GM19328 (cell line): ENCODE measurements around the gene SYPL2.
"Not testable (repeated sequence)": the region's sequence is repeated elsewhere in the genome, so short reads cannot be mapped to it uniquely, and the experiment has no call there.

ENCODE experiments used
- ATAC-seq: cut with Tn5 transposase; IDR thresholded peaks from one replicate; pipeline ENCODE4 v1.9.1; 2021; ENCODE audit warnings: mild to moderate bottlenecking, moderate library complexity; ENCODE audit not compliant: unreplicated experiment

The SYPL2 gene

DNA sequence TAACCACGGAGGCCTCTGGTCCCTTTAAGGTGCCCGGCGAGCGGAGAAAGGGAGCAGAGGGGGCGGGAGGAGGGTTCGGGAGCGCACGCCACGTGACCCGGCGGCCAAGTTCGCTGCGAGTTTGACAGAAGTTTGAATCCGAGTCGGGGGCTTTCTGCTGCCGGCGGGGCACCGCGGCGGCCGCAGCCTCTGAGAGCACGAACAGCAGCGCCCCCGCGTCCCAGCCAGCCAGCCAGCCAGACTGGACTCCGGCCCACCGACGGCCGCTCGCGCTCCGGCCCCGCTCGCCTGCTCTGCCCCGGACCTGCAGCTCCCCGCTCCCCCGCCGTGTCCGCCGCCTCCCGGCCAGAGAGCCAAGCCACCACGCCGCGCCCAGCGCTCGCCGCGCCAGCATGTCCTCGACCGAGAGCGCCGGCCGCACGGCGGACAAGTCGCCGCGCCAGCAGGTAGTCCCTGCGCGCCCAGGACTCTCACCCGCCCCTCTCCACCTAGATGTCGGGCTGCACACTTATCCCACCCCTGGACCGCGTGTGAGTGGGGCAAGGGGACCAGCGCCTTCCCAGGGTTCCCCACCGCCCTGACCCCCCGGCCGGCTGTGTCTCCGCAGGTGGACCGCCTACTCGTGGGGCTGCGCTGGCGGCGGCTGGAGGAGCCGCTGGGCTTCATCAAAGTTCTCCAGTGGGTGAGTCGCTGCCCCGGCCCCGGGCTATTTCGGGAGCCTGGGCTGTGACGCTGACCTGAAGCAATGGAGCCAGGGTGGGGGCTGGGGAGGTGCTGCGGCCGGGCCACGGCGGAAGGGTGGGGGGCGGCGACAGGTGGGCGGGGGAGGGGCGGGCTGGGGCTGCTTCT lies at the start of gene SYPL2:
Gene SYPL2 (plus strand): TSS at position 95 of the 849 bp plus-strand sequence. CDS start 298 bp downstream, at position 393.
- ATAC-seq, result no peak

- ATAC-seq, result no peak
Observed at GRCh38 chr1:109423498-109423897, 42.8 kb upstream of the SYPL2 start.

DNA sequence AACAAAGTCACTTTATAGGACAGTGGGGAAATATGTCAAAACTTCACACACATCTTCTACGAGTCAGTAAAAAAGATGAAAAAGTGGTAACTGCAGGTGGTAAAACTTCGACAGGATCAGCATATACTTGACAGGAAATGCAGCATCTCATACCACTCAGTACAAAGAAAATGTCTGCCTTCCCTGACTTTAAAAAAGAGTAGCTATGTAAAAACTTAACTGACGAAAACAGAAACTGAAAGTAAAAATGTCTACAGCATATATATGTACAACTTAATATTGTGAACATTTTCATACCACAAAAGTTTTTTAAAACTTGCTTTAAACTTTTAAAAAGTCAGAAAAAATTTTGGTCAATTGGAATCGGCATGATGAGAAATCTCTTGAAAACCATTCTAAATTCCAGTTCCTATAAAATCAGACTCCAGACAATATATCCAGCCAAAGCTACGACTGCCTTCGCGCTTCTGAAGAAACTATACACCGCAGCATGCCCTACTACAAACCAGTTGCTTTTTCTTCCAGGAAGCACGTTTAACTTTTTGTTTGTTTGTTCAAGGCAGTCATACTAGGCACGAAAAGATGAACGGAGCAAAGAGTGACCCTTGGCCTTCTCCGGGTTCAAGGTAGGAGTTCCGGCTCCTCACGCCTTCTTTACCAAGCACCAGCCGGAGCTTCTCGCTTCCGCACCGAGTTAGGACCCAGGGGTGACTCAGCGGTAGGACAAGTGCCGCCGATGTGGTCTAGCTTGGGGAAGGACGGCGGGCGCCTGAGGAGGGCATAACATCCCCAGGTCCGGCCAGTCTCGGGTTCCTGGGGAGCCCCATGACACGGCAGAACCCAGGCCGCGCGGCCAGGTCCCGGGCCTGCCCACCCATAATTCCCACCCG lies 40.7 kb upstream of the SYPL2 start:
- ATAC-seq, result peak; percentile 11

- peak; percentile 97 for ATAC-seq
Observed at GRCh38 chr1:109426281-109427170, 39.8 kb upstream of the SYPL2 start, which contains the start of gene PSMA5. Gene PSMA5, minus strand, starts transcription at chr1:109426448. Its CDS starts 118 bp downstream, at chr1:109426330.

GRCh38 chr1:109427171-109427467 lies 39.2 kb upstream of the SYPL2 start:
- no peak for ATAC-seq

GRCh38 chr1:109432336-109432735 lies 34.0 kb upstream of the SYPL2 start:
- no peak for ATAC-seq

GRCh38 chr1:109433322-109433721 lies 33.0 kb upstream of the SYPL2 start:
- no peak for ATAC-seq

- ATAC-seq, result no peak
Observed at GRCh38 chr1:109434484-109434883, 31.9 kb upstream of the SYPL2 start.

DNA sequence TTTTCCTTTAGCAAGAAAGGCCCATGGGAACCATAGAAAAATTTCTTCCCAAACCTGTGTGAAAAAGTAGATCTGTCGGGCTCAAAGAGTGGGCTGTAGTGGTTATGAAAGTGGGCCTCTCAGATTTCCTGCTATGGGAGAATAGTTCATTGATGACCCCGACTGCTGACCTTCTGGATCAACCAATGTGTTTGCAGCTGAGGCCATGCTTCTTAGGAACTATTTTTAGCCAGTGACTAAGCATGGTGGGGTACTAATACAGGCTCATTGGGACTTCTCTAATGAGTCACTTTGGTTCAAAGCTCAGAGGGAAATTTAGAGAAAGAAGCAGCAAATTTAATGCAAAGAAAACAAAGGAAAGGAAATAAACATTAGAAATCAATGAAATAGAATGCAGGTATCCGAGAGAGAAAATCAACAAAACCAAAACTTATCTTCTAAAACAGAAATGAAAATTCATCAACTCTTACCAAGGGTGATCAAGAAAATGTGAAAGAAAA lies 27.5 kb upstream of the SYPL2 start:
- ATAC-seq, result no peak

DNA sequence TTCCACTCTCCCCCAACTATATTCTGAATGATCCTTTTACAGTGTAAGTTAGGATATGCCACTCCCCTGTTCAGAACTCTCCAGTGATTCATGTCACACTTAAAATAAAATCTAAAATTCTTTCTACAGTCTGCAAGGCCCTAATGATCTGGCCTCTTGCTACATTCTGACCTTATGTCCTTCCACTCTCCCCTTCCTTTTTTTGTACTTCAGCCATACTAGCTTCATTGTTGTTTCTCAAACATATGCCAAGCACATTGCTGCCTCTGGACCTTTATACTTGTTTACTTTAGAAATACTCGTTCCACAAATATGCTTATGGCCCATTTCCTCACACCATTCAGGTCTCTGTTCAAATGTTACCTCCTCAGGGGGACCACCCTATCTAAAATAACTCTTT lies 25.3 kb upstream of the SYPL2 start:
- no peak for ATAC-seq

DNA sequence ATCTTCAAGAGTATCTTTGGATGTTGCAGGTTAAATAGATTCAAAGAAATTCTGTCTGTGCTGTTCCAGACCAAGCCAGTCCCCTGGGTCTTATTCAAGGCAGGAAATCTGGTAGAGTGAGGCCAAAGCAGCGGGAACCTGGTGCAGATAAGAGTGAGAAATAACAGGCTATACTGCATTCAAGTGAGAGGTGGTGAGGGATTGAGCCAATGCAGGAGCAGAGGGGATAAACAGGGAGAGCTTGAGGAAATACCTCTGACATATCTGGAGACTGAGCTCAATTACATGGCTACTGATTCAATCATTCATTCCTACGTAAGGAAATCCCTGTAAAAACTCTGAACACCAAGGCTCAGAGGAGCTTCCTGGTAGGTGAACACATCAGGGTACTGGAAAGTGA lies 22.9 kb upstream of the SYPL2 start:
- ATAC-seq, result no peak

- no peak for ATAC-seq
Observed at GRCh38 chr1:109444346-109444745, 22.0 kb upstream of the SYPL2 start.

- not testable (repeated sequence) for ATAC-seq
Observed at GRCh38 chr1:109445949-109446695, 20.2 kb upstream of the SYPL2 start.

DNA sequence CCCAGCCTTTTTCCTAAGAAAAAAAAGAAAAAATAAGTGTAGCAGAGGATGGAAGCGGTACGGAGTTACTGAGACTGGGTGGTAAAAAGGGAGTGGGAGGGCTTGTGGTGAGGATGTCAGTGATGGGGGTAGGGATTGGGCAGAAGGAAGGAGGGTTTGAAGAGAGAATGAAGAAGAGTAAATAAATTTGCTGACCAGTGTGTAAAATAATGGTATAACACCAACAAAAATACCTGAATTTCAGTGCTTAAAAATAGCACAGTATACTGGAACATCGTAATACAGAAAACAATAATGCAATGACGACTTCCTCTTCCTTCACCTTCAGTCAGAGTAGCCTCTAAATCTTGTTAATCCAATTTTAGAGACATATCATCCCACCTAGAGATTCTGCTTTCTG lies 18.8 kb upstream of the SYPL2 start:
- no peak for ATAC-seq

- ATAC-seq, result no peak
Observed at GRCh38 chr1:109454497-109455133, 11.7 kb upstream of the SYPL2 start.

GRCh38 chr1:109457819-109458218 lies 8.5 kb upstream of the SYPL2 start:
- no peak for ATAC-seq

DNA sequence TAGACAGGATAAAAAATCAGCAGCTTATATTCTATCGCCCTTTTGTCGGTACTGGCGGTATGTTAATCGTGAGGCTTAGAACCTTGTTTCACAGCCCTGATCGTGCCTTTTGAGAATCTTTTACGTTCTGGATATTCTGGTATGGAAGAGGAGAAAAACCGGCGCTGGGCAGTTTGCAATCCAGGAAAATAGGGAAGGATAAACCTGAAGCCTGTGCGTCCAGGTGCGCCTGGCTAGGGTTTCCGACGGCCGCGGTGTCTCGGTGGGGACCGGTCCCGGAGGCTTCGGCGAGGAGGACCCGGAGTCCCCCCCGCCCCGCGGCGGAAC lies 258 bp upstream of the SYPL2 start:
- no peak for ATAC-seq

DNA sequence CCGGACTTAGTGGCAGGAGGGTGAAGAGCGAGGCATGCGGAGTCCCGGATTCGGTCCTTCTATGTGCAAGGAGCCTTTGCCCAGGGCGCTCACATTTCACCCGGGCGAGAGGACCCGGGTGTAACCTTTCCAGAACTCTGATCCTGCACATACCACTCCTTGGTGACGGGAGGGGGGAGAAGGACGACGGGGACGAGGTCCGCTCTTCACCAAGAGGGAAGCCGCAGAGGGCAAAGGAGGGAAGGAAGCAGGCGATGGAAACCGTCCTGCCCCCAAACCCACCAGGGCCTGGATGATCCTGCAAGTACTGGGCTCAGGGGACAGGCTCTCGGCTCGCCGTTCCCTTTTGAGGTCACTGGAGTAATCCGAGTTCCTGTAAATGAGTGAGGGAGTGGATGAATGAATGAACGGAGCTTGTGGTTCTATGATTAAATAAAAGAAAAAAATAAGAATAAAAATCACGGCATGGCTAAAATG lies 993 bp downstream of the SYPL2 start:
- ATAC-seq, result no peak

GRCh38 chr1:109468061-109468460 lies 1.7 kb downstream of the SYPL2 start:
- no peak for ATAC-seq

- ATAC-seq, result no peak
Observed at GRCh38 chr1:109468903-109469302, 2.6 kb downstream of the SYPL2 start.
